NCI-H524 treated with DMSO at 0.1 percent for 48 hours (cell line): ENCODE data around the gene CTIF.

Experiments
- DNase-seq: peaks from one replicate; lab custom pipeline; 2025; lab: John Stamatoyannopoulos, UW

The CTIF gene

GRCh38 chr18:48776156-48776555, 237.3 kb downstream of the CTIF start:
- no peak for DNase-seq

- DNase-seq, result no peak
These were observed 237.8 kb downstream of the CTIF start for GRCh38 chr18:48776641-48777025.

DNA sequence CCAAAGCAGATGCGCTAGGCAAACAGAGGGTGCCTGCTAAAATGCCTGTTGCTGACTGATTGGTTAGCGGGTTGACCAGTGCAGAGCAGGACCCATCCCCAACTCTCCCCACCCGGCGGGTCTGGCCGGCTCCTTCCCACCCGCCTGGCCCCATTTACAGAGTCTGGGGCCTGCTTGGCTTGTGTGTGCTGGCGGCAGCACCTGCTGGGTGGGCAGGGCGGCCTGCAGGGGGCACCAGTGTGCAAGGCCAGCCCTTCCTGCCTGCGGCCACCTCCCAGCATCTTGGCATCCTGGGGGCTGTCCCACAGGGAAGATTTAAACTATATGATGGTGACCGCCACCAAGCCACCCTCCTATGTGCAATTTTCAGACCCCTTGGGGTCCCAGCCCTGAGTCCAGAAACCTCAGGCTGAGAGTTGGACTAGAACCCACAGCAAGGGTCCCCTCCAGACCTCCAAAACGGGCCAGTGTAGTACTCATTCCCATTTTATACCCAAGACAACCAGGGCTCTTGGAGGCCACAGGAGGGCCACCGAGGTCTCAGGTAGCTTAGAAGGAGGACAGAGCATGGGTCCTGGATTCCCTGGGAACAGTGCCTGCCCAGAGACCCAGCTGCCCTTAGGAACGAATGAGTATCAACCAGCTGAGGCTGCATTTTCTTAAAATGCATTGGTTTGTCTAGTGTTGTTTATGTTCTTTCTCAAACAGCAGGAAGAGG, 238.4 kb downstream of the CTIF start:
- no peak for DNase-seq

DNA sequence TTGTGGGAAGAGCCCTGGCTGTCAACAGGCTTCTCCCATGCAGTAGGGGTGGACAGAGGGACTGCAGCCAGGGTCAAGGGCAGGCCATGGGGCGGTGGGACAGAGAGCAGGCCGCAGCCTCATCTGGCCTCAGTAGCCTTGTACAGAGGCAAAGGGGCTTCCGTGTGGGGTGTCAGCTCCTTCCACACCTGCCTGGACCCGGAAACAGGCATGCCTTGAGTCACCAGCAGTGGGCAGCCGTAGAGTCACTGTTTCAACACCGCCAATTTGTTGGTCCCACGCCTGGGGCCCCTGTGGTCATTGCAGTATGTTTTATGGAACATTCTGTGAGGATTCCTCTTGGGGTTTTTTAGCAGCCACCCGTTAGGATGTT, 238.9 kb downstream of the CTIF start:
- no peak for DNase-seq

- no peak for DNase-seq
These were observed 239.6 kb downstream of the CTIF start for GRCh38 chr18:48778344-48779011.

GRCh38 chr18:48779462-48779861, 240.6 kb downstream of the CTIF start:
- DNase-seq, result no peak

GRCh38 chr18:48780201-48780912, 241.5 kb downstream of the CTIF start:
- DNase-seq, result no peak

GRCh38 chr18:48780913-48781162, 242.0 kb downstream of the CTIF start:
- no peak for DNase-seq

DNA sequence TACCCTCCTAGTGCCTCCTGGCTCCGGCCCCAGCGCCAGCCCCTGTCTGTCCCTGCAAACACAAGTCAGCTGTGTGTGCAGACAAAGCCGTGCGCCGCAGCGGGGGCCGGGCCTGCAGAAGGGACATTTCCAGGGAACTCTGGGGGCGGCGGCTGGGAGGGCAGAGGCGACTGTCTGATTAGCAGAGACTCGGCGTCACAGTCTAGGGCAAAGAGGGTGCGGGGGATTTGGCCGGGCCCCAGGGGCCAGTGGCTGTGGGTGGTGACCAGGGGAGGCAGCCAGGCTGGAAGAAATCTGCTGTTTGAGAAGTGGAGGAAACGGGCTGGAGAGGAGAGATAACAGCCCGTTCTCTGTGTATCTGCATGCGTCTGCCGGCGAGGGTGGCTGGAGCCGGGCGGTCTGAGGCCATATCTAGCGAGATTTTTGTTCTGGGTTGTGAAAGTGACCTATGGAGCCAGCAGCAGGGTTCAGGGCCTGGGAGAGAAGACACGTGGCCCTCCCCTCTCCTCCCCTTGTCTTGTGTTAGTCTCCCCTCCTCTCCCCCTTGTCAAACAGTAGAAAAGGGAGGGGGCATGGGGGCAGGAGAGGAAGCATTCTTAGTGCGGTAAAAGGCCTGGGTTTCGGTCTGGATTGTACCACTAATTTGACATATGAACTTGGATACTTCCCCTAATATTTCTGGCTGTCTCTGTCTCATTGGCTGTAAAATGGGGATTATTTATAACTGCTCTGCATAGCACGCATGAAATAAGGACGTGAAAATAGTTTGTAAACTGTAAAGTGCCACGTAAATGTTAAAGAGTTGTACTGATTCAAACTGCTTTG, 242.5 kb downstream of the CTIF start:
- no peak for DNase-seq

DNA sequence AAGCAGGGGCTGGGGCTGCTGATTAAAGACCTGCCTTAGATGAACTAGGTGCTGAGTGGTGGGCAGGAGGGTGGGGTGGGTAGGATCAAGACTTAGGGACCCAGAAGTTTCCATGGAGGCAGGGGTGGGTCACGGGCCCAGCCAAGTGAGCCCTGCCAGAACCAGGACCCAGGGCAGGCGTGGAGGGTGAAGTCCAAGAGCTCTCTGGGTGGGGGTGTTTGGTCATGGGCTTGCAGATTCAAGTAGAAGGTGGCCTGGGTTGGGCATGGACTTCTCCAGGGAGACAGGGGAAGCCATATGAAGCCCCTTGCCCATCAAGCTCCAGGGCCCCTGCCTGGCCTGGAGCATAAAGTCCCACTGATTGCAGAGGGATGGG, 243.1 kb downstream of the CTIF start:
- no peak for DNase-seq

GRCh38 chr18:48782381-48782861, 243.6 kb downstream of the CTIF start:
- no peak for DNase-seq

GRCh38 chr18:48783616-48784520, 245.0 kb downstream of the CTIF start:
- DNase-seq, result no peak

DNA sequence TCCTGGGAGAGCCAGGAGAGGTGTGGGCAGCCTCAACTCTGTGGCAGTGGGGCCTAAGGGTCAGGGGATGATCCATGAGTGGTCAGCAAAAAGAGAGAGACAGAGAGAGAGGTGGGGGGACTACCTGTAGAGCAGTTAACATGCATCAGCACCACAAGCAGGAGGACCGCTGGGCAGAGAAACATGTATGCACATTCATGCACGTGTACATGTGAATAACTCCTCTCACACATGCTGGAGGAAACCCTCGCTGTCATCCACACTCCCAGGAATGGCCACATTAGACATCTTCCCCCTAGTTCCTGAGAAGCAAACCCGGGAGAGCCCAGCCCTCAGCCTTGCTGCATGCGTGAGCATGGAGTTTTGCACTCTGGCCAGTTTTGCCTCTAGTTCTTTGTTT, 245.8 kb downstream of the CTIF start:
- DNase-seq, result no peak

GRCh38 chr18:48785091-48785614, 246.3 kb downstream of the CTIF start:
- no peak for DNase-seq

DNA sequence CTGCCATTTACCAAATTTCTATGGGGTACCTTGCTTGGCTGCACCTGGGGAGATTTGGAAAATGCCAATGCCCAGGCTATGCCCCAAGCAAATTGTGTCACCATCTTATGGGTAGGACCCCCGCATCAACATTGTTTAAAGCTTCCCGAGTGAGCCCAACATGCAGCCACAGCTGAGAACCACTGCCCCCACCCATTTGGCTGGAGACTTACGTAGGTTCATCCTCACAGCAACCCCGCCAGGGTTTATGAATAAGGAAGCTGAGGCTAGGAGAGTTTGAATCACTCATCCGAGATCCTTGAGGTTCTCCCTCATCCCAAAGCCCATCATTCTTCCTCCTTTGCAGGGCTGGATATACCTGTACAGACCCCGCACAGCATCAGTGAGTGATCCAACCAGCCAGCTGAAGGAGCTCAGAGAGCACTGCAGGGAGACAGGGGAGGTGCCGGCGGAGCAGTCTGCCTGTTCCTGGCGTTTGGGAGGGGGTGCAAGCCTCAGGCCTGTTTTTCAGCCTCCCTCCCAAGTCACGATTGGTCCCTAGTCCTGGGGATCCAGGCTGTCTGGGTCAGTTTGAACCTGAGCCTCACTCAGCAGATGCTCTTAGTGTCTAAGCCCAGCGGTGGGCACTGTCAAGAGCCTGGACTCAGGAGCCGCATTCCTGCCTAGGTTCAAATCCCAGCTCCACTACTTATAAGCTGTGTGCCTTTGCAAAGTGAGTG, 247.1 kb downstream of the CTIF start:
- DNase-seq, result no peak

GRCh38 chr18:48786455-48787202, 247.8 kb downstream of the CTIF start:
- no peak for DNase-seq

DNA sequence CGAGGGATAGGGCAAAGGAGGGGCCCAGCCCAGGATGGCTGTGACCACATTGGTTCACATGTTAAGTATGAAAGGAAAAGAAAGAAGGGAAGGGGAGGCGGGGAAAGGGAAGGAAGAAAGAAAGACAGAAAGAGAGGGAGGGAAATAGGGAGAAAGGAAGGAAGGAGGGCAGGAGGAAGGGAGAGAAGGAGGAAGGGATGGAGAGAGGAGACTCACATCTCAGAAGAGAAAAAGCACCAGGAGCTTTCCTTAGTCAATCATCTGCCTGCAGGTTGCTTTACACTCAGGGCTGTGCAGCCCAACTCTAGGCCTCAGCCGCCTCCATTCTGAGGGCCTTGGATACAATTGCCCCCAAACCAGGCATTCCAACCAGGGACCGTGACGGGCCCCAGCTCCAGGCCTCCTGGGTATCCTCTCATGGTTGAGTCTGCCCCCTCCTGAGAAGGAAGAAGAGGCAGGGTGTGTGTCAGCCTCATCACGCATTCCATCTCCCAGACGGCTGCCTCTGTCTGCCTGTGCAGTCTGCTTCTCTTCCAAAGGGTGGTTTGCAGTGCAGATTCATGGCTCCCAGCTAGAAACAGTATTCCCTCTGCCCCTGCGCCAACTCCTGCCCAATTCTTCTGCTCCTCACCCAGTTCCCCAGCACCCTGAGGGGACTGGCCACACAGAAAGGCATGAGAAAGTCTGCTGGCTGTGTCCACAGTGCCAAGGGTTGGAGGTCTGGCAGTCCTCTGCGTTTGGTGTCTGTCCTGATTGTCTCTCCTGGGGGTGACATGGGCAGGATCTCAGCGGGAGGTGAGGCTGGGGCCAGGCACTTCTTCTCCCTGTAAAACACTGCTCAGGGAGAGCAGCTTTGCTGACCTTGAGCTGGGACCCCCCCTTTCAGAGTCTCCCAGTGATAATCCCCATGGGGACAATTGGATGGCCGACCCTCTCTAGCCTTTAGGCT, 248.6 kb downstream of the CTIF start:
- DNase-seq, result no peak

GRCh38 chr18:48788373-48788772, 249.5 kb downstream of the CTIF start:
- DNase-seq, result no peak
